DND-41 (cell line): ENCODE results near the gene SFXN1.

Experiments used
- ATAC-seq: fragments of 200-7000 bp; cut with Tn5 transposase; 3 replicates; pipeline ENCODE4 v1.9.1; 2021; ENCODE audit warnings: low read depth; ENCODE audit not compliant: insufficient read depth
- DNase-seq: peaks from one replicate; pipeline ENCODE4 v3.0.0-alpha.2; 2020
- H2AFZ ChIP-seq: 2 replicates; pipeline ENCODE4 v1.6.0; 2012; ENCODE audit warnings: low read depth, low read length
- H3K27ac ChIP-seq: 2 replicates; pipeline ENCODE4 v1.5.1; 2012; ENCODE audit warnings: low read length, inconsistent platforms
- H3K27me3 ChIP-seq: fragments of 200-600 bp; sonication (generic); 2 replicates; pipeline ENCODE4 v1.6.0; 2012; ENCODE audit warnings: low read length, mild to moderate bottlenecking, inconsistent platforms; ENCODE audit not compliant: insufficient read depth, poor library complexity
- H3K36me3 ChIP-seq: 2 replicates; pipeline ENCODE4 v1.5.1; 2012; ENCODE audit warnings: low read length, inconsistent platforms; ENCODE audit not compliant: insufficient read depth
- H3K4me1 ChIP-seq: 2 replicates; pipeline ENCODE4 v1.5.1; 2012; ENCODE audit warnings: mild to moderate bottlenecking, low read length; ENCODE audit not compliant: insufficient read depth
- H3K4me2 ChIP-seq: 2 replicates; pipeline ENCODE4 v1.6.0; 2012; ENCODE audit warnings: mild to moderate bottlenecking, moderate library complexity, low read length, inconsistent platforms; ENCODE audit not compliant: insufficient read depth
- H3K4me3 ChIP-seq, 2 experiments: fragments of 200-600 bp in 1 of 2; shearing (Covaris generic) in 1 of 2; 2 replicates each; pipeline ENCODE4 v1.5.1; 2012 to 2016; ENCODE audit warnings: inconsistent platforms in 2 of 2, low read length in 2 of 2, mild to moderate bottlenecking in 2 of 2, low read depth in 1 of 2, moderate library complexity in 1 of 2
- H3K79me2 ChIP-seq: 2 replicates; pipeline ENCODE4 v1.6.0; 2012; ENCODE audit warnings: low read length, inconsistent platforms; ENCODE audit not compliant: insufficient read depth
- H3K9ac ChIP-seq: 2 replicates; pipeline ENCODE4 v1.6.0; 2012; ENCODE audit warnings: low read depth, mild to moderate bottlenecking, inconsistent platforms, low read length, moderate library complexity
- H3K9me3 ChIP-seq: 2 replicates; pipeline ENCODE4 v1.5.1; 2012; ENCODE audit warnings: low read length, moderate library complexity, mild to moderate bottlenecking, inconsistent platforms; ENCODE audit not compliant: insufficient read depth, severe bottlenecking
- H4K20me1 ChIP-seq: 2 replicates; pipeline ENCODE4 v1.6.0; 2012; ENCODE audit warnings: low read length; ENCODE audit not compliant: insufficient read depth
- EZH2 ChIP-seq: IDR thresholded peaks from 3 replicates; pipeline ENCODE4 v1.6.1; 2012; ENCODE audit warnings: borderline replicate concordance, low read depth, mild to moderate bottlenecking, moderate library complexity, low read length, inconsistent platforms; ENCODE audit not compliant: severe bottlenecking
- TF ChIP-seq, protein P1 (sequence below): IDR thresholded peaks from 2 replicates; pipeline ENCODE4 v1.5.1; 2012; ENCODE audit warnings: borderline replicate concordance, low read length, moderate library complexity, mild to moderate bottlenecking; ENCODE audit not compliant: poor library complexity, severe bottlenecking; ENCODE audit errors: extremely low read depth

SFXN1 gene

DNA sequence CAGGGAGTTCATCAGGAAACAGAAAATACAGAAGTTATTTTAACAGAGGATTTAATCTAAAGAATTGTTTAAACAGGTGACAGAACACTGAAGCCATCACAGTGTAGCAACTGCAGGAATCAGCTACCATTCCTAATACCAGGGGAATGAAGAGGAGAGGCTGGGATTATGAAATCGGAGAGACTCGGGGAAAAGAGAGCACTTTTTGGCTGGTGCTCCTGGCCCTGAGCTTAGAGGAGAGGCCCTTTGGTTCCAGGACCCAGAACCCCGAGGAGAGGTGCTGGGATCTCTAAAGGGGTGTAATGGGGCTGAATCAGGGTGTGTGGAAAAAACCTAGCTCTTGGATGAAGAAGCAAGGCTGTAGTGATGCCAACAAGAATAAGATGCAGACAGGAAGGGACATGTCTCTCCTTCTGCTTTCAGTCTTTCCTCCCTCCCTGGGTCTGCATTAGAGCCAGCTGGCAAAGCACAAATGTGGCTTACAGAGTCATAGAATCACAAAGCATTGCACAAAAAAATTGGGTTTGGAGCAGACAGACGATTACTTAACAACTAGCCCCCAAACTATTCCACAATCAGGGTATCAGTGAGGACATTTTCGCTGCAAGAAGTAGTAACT lies 11.6 kb upstream of the SFXN1 start:
- H2AFZ ChIP-seq: no peak overlapping the region
- no peak overlapping the region for H3K27ac ChIP-seq
- ATAC-seq (no peak), DNase-seq (no peak)
- no peaks in the 10 kb centered on the region for H3K4me1 ChIP-seq
- H4K20me1 ChIP-seq: no peaks in the 10 kb centered on the region
- H3K4me2 ChIP-seq: no peak overlapping the region
- no peaks in the 10 kb centered on the region for H3K9me3 ChIP-seq
- TF ChIP-seq EZH2: no peak
- no peaks in the 10 kb centered on the region for H3K79me2 ChIP-seq
- H3K9ac ChIP-seq: no peak overlapping the region
- H3K4me3 ChIP-seq: no peak overlapping the region
- peaks cover 8% of the 10 kb centered on the region for H3K27me3 ChIP-seq
- H3K36me3 ChIP-seq: no peaks in the 10 kb centered on the region

GRCh38 chr5:175467983-175468690 lies 10.2 kb upstream of the SFXN1 start:
- TF ChIP-seq, protein P1, sequence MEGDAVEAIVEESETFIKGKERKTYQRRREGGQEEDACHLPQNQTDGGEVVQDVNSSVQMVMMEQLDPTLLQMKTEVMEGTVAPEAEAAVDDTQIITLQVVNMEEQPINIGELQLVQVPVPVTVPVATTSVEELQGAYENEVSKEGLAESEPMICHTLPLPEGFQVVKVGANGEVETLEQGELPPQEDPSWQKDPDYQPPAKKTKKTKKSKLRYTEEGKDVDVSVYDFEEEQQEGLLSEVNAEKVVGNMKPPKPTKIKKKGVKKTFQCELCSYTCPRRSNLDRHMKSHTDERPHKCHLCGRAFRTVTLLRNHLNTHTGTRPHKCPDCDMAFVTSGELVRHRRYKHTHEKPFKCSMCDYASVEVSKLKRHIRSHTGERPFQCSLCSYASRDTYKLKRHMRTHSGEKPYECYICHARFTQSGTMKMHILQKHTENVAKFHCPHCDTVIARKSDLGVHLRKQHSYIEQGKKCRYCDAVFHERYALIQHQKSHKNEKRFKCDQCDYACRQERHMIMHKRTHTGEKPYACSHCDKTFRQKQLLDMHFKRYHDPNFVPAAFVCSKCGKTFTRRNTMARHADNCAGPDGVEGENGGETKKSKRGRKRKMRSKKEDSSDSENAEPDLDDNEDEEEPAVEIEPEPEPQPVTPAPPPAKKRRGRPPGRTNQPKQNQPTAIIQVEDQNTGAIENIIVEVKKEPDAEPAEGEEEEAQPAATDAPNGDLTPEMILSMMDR: no peak
- TF ChIP-seq EZH2: no peak
- Histone ChIP-seq H3K4me1 (no peaks in the 10 kb centered on the region), H3K27me3 (peaks cover 8% of the 10 kb centered on the region), H3K79me2 (no peaks in the 10 kb centered on the region), H4K20me1 (no peaks in the 10 kb centered on the region), H2AFZ (no peak overlapping the region), H3K27ac (no peak overlapping the region), H3K4me3 (no peak overlapping the region), H3K4me2 (no peak overlapping the region), H3K36me3 (no peaks in the 10 kb centered on the region), H3K9ac (no peak overlapping the region), H3K9me3 (no peaks in the 10 kb centered on the region)
- no peak for ATAC-seq
- no peak for DNase-seq

- Histone ChIP-seq H3K79me2 (no peaks in the 10 kb centered on the region), H3K27me3 (peaks cover 11% of the 10 kb centered on the region), H3K4me3 (no peak overlapping the region), H3K9ac (no peak overlapping the region), H3K36me3 (no peaks in the 10 kb centered on the region), H4K20me1 (no peaks in the 10 kb centered on the region), H3K9me3 (no peaks in the 10 kb centered on the region), H3K4me1 (no peaks in the 10 kb centered on the region), H3K27ac (no peak overlapping the region), H3K4me2 (no peak overlapping the region), H2AFZ (no peak overlapping the region)
- no peak for DNase-seq
- ATAC-seq: no peak
- TF ChIP-seq, protein P1: no peak
- TF ChIP-seq EZH2: no peak
Observed at GRCh38 chr5:175468892-175469291, 9.5 kb upstream of the SFXN1 start.

- DNase-seq: no peak
- Histone ChIP-seq H3K4me2 (no peak overlapping the region), H3K4me1 (no peaks in the 10 kb centered on the region), H3K79me2 (no peaks in the 10 kb centered on the region), H2AFZ (no peak overlapping the region), H3K27ac (no peak overlapping the region), H4K20me1 (no peaks in the 10 kb centered on the region), H3K9ac (no peak overlapping the region), H3K9me3 (no peaks in the 10 kb centered on the region), H3K36me3 (no peaks in the 10 kb centered on the region), H3K27me3 (peaks cover 17% of the 10 kb centered on the region), H3K4me3 (no peak overlapping the region)
- TF ChIP-seq, protein P1: no peak
- TF ChIP-seq EZH2: no peak
- no peak for ATAC-seq
Observed at GRCh38 chr5:175469916-175470315, 8.4 kb upstream of the SFXN1 start.
